ENCODE results near the gene ARL15.

DNA sequence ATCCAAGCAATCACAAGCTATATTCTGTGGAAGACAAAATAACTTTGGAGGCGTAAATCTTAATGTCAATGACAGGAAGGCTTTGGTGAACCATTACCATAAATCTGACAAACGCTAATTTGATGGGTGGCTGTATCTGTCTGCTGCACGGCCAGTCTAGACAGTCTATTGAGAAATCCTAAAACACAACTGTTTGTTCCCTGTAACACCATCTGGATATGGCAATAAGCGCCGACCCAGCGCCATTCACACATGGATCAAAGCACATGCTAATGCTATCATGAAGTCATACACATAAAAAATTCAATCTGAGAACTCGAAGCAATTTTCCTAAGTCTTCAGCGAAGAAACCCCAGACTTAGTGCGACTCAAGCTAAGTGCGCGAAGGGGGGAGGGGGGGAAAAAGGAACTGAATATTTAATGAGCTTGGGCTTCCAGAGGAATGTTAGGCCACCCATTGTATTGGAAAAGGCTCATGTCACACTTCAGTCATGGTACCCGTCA lies 95.1 kb downstream of the ARL15 start:
- TF ChIP-seq GATA2 (IDR thresholded peaks at IDR 0.05; ENCODE audit: low read depth, low read length) (no peak), GATA3 (IDR thresholded peaks at IDR 0.05; ENCODE audit: low read depth, low read length) (no peak)

Data from SH-SY5Y (cell line).